Small intestine (tissue), 7 donors: ENCODE results near the gene COL4A3. TPM values are rescaled to one million over a fixed set of nuclear protein-coding genes. Genes with fewer than 3 reads are reported as not detected.
A peak's percentile ranks its signal among the peaks of the same experiment; 100 is the strongest.

Experiments
- DNase-seq, 2 donors: peaks; one replicate each; pipeline versions ENCODE4 v3.0.0 to v3.0.0-alpha.2; 2013
- FAIRE-seq: peaks from 2 replicates; lab custom pipeline; 2012; peaks lifted over from hg19 to GRCh38; lab: Jason Lieb, UNC
- H3K27ac ChIP-seq, 3 donors: one replicate each; pipeline ENCODE4 v1.5.1; 2013; ENCODE audit warnings: low read length in 2 of 3, mild to moderate bottlenecking in 2 of 3, control low read depth in 1 of 3, inconsistent platforms in 1 of 3, low read depth in 1 of 3, moderate library complexity in 1 of 3
- H3K27me3 ChIP-seq, 3 donors: one replicate each; pipeline ENCODE4 v1.6.1; 2013; ENCODE audit warnings: low read length in 3 of 3, inconsistent platforms in 1 of 3; ENCODE audit not compliant: control insufficient read depth in 3 of 3, insufficient read depth in 3 of 3
- H3K36me3 ChIP-seq, 3 donors: one replicate each; pipeline ENCODE4 v1.6.1; 2013; ENCODE audit warnings: low read length in 3 of 3, inconsistent platforms in 1 of 3, low read depth in 1 of 3, mild to moderate bottlenecking in 1 of 3, moderate library complexity in 1 of 3; ENCODE audit not compliant: control insufficient read depth in 3 of 3, insufficient read depth in 2 of 3
- H3K4me1 ChIP-seq, 3 donors: one replicate each; pipeline ENCODE4 v1.6.1; 2013; ENCODE audit warnings: low read length in 2 of 3, inconsistent platforms in 1 of 3, low read depth in 1 of 3, mild to moderate bottlenecking in 1 of 3, moderate library complexity in 1 of 3; ENCODE audit not compliant: control insufficient read depth in 3 of 3, insufficient read depth in 2 of 3
- H3K4me3 ChIP-seq, 3 donors: one replicate each; pipeline ENCODE4 v1.5.1; 2013; ENCODE audit warnings: low read length in 3 of 3, control low read depth in 1 of 3, inconsistent platforms in 1 of 3, low read depth in 1 of 3, mild to moderate bottlenecking in 1 of 3, moderate library complexity in 1 of 3
- H3K9me3 ChIP-seq, 2 donors: one replicate each; pipeline ENCODE4 v1.6.1; 2013; ENCODE audit warnings: low read depth in 1 of 2, low read length in 1 of 2; ENCODE audit not compliant: control insufficient read depth in 2 of 2, insufficient read depth in 1 of 2
- WGBS, 3 donors: extraction: QIAGEN DNeasy Blood & Tissue Kit; methylation state at CpG; one replicate each; pipeline ENCODE4 v1.1.7; 2013; 5-methylcytosine and 5-hydroxymethylcytosine counted together
- polyA plus RNA-seq, 4 donors: library from polyadenylated mRNA; stranded (reverse) in 3 of 4; unstranded in 1 of 4; fragments of 200-250 nt in 3 of 4; fragments of 120-200 nt in 1 of 4; gene quantifications; one replicate each; pipeline versions ENCODE4 v1.2.1 to v1.2.3, GENCODE V29; 2013
- donor health status: healthy with polysubstance abuse.
- donor health status: control.
- donor health status: control.
- donor health status: Bipolar disorder and iron deficiency.
- donor health status: healthy.

COL4A3 gene
- polyA plus RNA-seq, 4 donors: under 0.01 to 0.21 (median 0.01) TPM; not detected in 1

GRCh38 chr2:227317834-227318233 lies 153.4 kb downstream of the COL4A3 start:
- Histone ChIP-seq H3K4me3 (no peak overlapping the region), H3K4me1 (no peaks in the 10 kb centered on the region), H3K36me3 (no peaks in the 10 kb centered on the region), H3K9me3 (peaks cover 0 to 3% of the 10 kb centered on the region in 2 donors), H3K27ac (no peak overlapping the region), H3K27me3 (no peaks in the 10 kb centered on the region)
- 92 to 100% (median 95%) methylated on average over 2 of the region's 2 CpGs for WGBS, 3 donors
- no peak for DNase-seq
- FAIRE-seq: no peak

- H3K36me3 ChIP-seq: no peaks in the 10 kb centered on the region
- no peaks in the 10 kb centered on the region for H3K27me3 ChIP-seq
- peaks cover 0 to 5% (median 0%) of the 10 kb centered on the region in 3 donors for H3K4me1 ChIP-seq
- H3K27ac ChIP-seq: no peak overlapping the region
- 92 to 95% (median 93%) methylated on average over 31 to 33 of the region's 33 CpGs for WGBS, 3 donors
- H3K9me3 ChIP-seq: peaks cover 0 to 6% of the 10 kb centered on the region in 2 donors
- FAIRE-seq (no peak), DNase-seq (no peak)
- H3K4me3 ChIP-seq: no peak overlapping the region
Observed at GRCh38 chr2:227320305-227321094, 156.1 kb downstream of the COL4A3 start.

GRCh38 chr2:227322530-227323205 lies 158.2 kb downstream of the COL4A3 start:
- Histone ChIP-seq H3K27me3 (no peaks in the 10 kb centered on the region), H3K4me3 (no peak overlapping the region), H3K36me3 (no peaks in the 10 kb centered on the region), H3K9me3 (peaks cover 0 to 6% of the 10 kb centered on the region in 2 donors), H3K4me1 (peaks cover 0 to 6% (median 5%) of the 10 kb centered on the region in 3 donors), H3K27ac (no peak overlapping the region)
- FAIRE-seq: no peak
- WGBS, 3 donors: 84 to 95% (median 87%) methylated on average over 5 of the region's 5 CpGs
- DNase-seq: no peak

GRCh38 chr2:227323818-227324217 lies 159.4 kb downstream of the COL4A3 start:
- peaks cover 0 to 6% (median 5%) of the 10 kb centered on the region in 3 donors for H3K4me1 ChIP-seq
- FAIRE-seq (no peak), DNase-seq (no peak)
- no peak overlapping the region for H3K27ac ChIP-seq
- H3K36me3 ChIP-seq: peaks cover 2% of the 10 kb centered on the region in 3 donors
- WGBS, 3 donors: 96 to 99% (median 97%) methylated on average over 4 of the region's 4 CpGs
- peaks cover 0 to 6% of the 10 kb centered on the region in 2 donors for H3K9me3 ChIP-seq
- H3K27me3 ChIP-seq: no peaks in the 10 kb centered on the region
- H3K4me3 ChIP-seq: no peak overlapping the region

GRCh38 chr2:227324642-227324994 lies 160.2 kb downstream of the COL4A3 start:
- 10 to 12% (median 10%) methylated on average over 6 of the region's 6 CpGs for WGBS, 3 donors
- FAIRE-seq (no peak), DNase-seq (no peak)
- Histone ChIP-seq H3K9me3 (peaks cover 0 to 6% of the 10 kb centered on the region in 2 donors), H3K27me3 (no peaks in the 10 kb centered on the region), H3K27ac (peak overlapping the region; percentile 22 to 85 (median 39)), H3K4me3 (peak overlapping the region in 2 of 3 donors; percentile 64 to 92), H3K36me3 (peaks cover 2% of the 10 kb centered on the region in 3 donors), H3K4me1 (peaks cover 0 to 6% (median 5%) of the 10 kb centered on the region in 3 donors)

- peaks cover 0 to 6% (median 5%) of the 10 kb centered on the region in 3 donors for H3K4me1 ChIP-seq
- H3K36me3 ChIP-seq: peaks cover 2% of the 10 kb centered on the region in 3 donors
- peak within 1 kb of the TSS; percentile 64 to 96 (median 92) for H3K4me3 ChIP-seq
- DNase-seq (peak; percentile 94 to 98), FAIRE-seq (no peak)
- peaks cover 0 to 6% of the 10 kb centered on the region in 2 donors for H3K9me3 ChIP-seq
- peak within 1 kb of the TSS; percentile 71 to 88 (median 85) for H3K27ac ChIP-seq
- WGBS, 3 donors: 0 to 10% (median 3%) methylated on average over 63 to 67 of the region's 67 CpGs
- H3K27me3 ChIP-seq: no peaks in the 10 kb centered on the region
Observed at GRCh38 chr2:227324995-227325838, 160.8 kb downstream of the COL4A3 start, which contains the start of gene MFF. MFF (plus strand) TSS chr2:227325251; CDS start chr2:227330666, 5,415 bp downstream.

GRCh38 chr2:227325839-227326195 lies 161.4 kb downstream of the COL4A3 start:
- FAIRE-seq: no peak
- Histone ChIP-seq H3K36me3 (peaks cover 2 to 5% (median 2%) of the 10 kb centered on the region in 3 donors), H3K27me3 (no peaks in the 10 kb centered on the region), H3K4me1 (peaks cover 0 to 6% (median 5%) of the 10 kb centered on the region in 3 donors), H3K4me3 (peak overlapping the region; percentile 64 to 96 (median 92)), H3K27ac (peak overlapping the region; percentile 71 to 88 (median 85)), H3K9me3 (peaks cover 0 to 6% of the 10 kb centered on the region in 2 donors)
- peak in 1 of 2 donors; percentile 55 for DNase-seq
- WGBS, 3 donors: 0 to 1% (median 0%) methylated on average over 13 of the region's 13 CpGs
